Occipital lobe (tissue), 2 donors: Measurements from ENCODE around the gene SH3BP2. TPM values are rescaled to one million over a fixed set of nuclear protein-coding genes. Genes with fewer than 3 reads are reported as not detected.

Experiments
- DNase-seq: peaks from one replicate; lab custom pipeline; 2025; lab: John Stamatoyannopoulos, UW
- total RNA-seq: library from RNA; depleted of rRNA; stranded (reverse); fragments of >200 nt; gene quantifications from one replicate; pipeline ENCODE4 v1.2.3, GENCODE V29; 2014

Gene SH3BP2
- total RNA-seq, 1 donor from 2014 or later = 24.8 TPM

DNA sequence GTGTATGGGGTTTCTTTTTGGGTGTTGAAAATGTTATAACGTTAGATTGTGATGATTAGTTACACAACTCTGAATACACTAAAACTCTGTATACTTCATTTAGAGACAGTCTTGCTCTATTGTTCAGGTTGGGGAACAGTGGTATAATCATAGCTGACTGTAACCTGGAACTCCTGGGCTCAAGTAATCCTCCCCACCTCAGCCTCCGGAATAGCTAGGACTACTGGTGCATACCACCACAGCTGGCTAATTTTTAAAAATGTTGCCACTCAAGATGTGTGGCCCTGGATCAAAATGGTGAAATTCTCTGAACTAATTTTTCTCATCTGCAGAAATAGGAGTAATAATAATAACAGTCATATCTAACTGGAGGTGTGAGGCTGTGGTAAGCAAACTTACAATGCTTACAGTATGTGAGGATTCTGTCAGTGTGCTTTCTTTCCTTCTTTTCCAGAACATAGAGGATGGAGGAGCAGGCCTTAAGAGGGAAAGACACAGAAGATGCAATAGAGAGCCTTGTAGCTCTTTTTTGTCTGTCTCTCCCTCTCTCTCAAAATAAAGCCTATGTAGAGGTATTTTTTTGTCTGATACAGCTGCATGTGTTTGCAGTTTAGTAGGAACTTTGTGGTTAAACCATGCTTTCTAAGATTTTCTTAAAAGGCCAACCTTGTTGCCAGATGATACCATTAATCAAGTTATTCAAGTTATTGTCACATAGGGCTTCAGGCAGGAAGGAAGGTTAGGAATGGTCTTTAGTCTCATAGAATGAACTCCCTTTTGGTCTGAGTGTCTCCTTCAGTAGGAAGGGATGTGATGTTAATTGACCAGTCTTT lies 58.3 kb downstream of the SH3BP2 start:
- DNase-seq = no peak

DNA sequence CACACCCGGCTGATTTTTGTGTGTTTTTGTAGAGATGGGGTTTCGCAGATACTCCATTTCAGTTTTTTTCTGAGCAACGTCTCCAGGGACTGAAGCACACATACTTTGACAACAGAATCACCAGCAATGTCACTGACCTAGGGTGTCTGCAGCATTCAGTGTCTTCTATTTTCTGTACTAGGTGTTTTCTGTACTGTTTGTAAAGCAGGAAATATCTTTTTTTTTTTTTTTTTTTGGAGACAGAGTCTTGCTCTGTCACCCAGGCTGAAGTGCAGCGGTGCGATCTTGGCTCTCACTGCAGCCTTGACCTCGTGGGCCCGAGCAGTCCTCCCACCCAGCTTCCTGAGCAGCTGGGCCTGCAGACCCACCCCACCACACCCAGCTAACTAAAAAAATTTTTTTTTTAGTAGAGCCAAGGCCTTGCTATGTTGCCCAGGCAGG lies 59.6 kb downstream of the SH3BP2 start:
- no peak for DNase-seq

DNA sequence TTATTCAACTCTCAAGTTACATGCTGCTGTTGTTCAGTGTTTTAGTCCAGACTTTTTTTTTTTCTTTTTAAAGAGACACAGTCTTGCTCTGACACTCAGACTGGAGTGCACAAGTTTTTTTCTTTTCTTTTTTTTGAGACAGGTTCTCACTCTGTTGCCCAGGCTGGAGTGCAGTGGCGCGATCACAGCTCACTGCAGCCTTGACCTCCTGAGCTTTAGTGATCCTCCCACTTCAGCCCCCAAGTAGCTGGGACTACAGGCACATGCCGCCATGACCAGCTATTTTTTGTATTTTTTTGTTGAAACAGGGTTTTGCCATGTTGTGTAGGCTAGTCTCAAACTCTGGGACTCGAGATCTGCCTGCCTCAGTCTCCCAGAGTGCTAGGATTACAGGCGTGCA lies 62.7 kb downstream of the SH3BP2 start:
- no peak for DNase-seq

DNA sequence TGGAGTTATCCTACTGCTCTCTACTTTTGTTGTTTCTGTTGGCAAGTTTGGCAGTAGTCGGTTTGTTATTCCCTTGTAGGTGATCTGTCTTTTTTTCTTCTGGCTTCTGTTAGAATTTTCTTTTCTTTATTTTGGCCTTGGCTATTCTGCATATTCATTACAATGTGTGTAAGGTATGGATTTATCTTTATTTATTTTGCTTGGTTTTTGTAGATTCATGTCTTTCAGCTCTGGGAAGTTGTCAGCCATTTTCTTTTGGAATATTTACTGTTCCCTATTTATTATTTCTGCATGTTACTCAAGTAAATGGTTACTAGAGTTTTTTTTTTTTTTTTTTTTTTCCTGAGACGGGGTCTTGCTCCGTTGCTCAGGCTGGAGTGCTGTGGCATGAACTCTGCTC lies 63.4 kb downstream of the SH3BP2 start:
- no peak for DNase-seq

DNA sequence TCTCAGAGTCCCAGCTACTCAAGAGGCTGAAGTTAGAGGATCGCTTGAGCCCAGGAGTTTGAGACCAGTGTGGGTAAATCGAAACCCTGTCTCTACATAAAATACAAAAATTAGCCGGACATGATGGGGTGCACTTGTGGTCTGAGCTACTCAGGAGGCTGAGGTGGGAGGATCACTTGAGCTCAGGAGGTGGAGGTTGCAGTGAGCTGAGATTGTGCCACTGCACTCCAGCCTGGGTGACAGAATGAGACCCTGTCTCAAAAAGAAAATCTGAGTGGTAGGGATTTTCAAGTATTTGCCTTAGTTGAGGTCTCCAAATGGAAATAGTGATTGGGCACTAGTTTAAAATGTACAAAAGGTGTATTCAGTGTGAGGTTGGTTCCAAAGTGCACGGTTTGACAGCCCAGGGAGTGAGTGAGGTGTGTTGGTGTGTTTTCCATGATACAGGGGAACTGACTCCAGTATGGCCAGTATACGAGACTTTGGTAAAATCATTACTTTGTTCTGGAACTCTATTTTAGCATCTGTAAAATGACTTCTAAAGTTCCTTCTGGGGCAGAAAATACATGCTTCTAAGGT lies 64.6 kb downstream of the SH3BP2 start:
- DNase-seq = no peak

DNA sequence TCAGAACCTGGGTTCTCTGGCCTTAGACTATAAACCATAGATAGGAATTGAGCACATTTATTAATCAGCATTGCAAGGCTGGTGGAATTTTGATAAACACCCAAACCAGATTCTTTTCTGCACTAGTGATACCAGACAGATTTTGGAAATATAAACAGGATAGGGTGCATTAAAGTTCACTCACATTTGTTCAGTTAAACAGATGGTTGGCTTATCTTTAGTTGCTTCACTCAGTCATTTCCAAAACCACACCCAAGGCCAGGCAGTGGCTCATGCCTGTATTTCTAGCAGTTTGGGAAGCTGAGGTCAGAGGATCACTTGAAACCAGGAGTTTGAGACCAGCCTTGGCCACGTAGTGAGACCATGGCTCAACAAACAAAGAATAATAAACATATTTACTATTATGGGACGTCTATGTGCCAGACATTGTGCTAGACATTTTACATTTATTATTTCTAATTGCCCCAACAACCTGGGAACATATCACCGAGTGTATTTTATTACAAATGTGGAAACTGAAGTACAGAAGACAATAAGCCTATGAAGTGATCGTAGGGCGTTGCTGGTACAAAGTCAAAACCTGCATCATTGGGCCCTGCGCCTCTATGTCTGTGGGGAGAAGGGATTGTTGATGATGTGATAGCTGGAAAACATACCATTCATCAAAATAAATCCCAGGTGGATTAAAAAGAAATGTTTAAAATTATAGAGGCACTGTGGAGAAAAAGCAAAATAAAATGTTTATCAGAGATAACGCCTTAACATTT lies 65.7 kb downstream of the SH3BP2 start:
- DNase-seq = no peak

DNA sequence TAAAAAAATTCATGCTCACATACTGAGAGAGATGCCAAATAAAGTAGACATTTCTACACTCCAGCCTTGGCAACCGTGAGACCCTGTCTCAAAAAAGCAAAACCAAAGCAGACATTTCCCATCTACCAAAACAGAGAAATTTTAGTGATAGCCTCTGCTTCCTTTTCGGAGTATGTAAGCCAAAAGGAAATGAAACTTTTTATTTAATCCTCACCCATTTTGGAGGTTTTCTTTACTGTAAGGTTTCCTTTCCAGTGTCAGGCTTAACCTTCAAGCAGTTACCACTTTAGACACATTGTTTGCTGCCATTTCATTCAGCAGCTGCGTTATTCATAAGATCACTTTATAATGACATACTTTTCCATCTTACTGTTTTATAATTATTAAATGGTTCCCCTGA lies 66.6 kb downstream of the SH3BP2 start:
- DNase-seq = no peak

DNA sequence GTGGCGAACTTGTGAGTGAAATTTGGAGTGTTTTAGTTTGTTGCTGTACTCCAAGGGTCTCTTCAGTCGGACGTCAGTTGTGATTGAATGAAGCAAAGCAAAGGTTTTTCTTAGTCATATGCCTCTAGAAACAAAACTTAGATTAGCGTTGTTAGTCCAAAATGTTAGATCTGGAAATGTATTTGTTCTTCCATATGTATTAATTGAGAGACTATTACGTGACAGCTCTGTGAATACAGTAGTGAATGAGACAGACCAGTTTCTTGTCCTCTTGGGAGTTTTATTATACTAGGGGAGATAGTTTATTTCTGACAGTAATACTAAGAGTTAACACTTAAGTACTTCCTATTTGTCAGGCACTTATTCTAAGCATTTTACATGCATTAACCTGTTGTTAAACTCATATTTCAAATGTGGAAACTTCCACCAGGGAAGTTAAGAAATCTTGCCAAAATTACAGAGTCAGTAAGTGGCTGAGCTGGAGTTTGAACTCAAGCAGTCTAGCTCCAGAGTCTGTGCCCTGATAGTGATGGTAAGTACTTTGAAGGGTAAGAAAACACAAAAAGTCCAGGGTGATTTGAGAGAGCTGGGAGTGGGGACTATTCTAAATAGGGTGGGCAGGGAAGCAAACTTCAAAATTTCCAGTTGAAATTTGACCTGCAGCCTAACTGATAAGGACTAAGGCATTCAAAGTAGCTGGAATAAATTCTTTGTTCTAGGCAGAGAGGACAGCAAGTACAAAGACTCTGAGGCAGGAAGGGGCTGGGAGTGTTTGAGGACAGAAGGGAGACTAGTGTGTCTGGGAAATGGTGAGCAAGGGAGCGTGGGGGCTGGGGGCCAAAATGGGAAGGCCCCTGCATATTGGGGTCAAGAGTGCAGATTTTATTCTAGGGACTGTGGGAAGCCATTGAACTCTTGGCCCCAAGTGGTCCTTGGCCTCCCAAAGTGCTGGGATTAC lies 67.8 kb downstream of the SH3BP2 start:
- DNase-seq = no peak

DNA sequence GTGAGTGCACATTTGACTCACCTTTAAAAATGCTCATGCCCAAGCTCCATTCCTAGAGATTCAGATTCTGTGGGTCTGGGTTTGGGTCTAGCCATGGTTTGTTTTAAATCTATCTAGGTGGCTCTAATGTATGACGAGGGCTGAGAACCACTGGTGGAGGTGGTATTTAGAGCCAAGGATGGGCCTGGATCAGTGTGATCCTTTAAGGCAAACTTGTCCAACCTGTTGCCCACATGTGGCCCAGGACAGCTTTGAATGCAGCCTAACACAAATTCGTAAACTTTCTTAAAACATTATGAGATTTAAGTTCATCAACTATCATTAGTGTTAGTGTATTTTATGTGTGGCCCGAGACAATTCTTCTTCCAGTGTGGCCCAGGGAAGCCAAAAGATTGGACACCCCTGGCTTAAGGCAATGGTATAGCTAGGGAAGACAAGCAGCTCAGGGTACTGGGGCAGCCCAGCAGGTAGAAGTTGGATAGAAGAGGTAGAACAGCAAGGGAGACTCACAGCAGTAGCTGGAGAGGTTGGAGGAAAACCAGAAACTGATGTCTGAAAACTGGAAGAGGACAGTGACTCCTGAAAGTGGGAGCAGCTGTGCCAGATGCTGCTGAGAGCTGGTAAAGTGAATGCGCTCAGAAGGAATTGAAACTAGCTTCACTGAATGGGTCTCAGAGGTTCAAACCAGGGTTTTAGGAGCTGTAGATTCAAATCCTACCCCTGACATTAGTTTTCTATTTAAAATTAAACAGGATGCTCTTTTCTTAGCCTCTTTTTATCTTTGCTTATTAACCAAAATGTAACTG lies 68.9 kb downstream of the SH3BP2 start:
- DNase-seq = no peak

DNA sequence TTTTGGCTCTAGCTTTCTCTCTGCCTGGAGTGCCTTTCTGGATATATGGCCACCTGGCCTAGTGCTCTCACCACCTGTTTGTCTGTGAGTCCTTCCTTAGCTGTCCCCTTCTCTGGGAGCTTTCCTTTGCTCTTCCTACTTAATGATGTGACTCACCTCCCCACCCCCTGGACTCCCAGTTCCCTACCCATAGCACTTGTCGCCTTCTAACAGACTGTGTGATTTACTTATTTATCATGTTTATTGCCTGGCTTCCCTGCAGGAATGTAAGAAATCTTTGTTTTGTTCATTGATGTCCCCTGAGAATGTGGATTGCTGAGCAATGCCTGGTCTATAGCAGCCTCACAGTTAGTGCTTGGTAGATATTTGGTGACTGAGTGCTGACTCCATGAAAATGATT lies 69.6 kb downstream of the SH3BP2 start:
- no peak for DNase-seq

DNA sequence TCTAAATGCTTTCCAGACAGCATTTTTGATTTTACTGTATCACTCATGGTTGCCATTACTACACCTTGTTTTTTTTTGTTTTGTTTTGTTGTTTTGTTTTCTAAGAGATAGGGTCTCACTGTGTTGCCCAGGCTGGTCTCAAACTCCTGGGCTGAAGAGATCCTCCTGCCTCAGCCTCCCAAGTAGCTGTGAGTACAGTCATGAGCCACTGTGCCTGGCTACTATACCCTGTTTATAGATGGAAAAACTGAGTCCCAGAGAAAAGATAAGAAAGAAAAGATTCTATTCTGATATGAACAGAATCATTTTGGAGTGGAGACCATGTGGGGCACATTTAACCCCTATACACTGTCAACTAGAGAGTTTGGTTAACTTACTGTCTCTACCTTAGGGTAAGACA lies 70.8 kb downstream of the SH3BP2 start:
- no peak for DNase-seq

DNA sequence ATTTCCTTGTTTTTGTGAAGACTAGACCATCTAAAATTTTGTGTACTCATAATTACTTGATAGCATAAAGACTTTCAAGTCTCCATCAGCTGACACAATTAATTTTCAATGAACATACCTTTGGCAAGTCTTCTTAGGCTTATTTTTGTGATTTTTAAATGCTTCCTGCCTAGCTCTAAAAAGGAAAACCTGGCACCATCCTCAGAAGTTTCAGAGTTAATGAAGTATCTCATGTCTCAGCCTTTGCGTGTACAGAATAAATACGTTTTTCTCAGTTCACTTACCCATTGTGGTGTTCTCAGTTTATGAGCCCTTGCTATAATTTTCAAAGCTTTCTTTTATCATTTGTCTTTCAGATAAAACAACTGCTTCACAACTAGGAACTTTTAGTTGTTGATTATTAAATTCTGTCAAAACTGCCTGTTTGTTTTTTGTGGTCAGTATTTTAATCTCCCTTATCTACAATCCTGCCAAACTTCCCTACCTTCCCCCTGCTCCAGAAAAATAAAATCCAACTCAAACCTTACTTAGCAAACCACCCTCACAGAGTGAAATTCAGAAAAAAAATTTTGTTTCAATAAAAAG lies 72.4 kb downstream of the SH3BP2 start:
- DNase-seq = no peak

DNA sequence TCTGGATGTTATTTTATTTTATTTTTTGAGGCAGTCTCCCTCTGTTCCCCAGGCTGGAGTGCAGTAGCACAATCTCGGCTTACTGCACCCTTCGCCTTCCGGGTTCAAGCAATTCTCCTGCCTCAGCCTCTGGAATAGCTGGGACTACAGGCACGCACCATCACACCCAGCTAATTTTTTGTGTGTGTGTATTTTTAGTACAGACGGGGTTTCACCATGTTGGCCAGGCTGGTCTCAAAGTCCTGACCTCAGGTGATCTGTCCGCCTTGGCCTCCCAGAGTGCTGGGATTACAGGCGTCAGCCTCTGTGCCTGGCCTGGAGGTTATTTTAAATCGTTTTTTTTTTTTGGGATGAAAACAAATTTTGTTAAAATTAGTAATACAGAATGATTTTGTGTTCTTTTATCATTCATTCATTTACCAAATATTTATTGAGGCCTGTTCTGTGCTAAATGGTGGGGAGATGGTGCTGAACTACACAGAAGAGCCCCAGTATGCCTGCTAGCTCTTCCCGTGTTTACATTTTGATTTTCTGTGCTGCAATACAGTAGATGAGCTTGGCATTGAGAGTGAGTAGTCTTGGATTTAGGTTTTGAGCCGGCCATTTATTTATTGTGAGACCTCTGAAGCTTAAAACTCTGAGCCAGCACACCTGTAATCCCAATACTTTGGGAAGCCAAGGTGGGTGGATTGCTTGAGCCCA lies 73.4 kb downstream of the SH3BP2 start:
- no peak for DNase-seq

DNA sequence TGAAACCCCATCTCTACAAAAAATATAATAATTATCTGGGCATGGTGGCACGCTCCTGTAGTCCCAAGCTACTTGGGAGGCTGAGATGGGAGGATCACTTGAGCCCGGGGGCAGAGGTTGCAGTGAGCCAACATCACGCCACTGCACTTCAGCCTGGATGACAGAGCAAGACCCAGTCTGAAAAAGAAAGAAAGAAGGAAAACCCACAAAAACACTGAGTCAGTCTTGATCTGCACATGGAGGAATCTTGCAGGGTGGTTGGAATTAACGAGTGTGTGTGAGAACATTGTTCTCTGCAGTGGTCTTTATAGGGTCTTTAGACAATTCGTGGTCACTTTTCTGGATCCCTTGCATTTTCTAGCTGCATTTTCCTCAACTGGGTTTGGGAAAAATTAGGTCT lies 74.0 kb downstream of the SH3BP2 start:
- no peak for DNase-seq

DNA sequence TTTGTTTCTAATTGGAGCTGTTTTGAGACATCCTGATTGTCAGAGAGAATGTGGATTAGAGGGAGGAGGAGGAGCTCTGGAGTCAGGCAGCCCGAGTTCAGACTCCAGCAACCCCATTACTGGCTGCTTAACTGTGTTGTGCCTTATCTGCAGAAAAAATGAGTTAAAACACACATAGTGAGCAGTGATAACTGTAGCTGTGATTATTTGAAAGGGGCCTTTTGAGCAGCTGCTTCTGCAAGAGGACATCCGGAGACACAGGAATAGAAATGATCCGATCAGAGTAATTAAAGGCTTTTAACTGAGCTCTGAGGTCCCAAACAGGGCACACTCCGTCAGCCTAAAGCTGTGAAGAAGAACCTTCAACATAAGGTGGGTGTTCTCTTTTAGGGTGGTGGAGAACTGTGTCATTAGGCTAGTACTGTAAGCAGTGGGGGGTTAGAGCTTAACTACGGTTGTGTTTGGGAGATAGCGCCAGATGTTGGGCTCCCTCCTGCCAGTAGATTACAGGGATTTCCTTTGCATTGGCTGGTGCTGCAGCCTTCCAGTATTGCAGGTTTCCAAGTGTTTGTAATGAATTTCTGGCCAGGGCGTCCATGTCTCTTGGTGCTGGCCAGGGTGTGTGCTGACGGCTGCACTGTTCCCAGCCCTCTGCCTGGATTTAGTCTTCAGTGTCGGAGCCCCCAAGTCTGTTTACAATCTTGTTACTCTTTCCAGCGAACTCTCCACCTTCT lies 75.0 kb downstream of the SH3BP2 start:
- no peak for DNase-seq

DNA sequence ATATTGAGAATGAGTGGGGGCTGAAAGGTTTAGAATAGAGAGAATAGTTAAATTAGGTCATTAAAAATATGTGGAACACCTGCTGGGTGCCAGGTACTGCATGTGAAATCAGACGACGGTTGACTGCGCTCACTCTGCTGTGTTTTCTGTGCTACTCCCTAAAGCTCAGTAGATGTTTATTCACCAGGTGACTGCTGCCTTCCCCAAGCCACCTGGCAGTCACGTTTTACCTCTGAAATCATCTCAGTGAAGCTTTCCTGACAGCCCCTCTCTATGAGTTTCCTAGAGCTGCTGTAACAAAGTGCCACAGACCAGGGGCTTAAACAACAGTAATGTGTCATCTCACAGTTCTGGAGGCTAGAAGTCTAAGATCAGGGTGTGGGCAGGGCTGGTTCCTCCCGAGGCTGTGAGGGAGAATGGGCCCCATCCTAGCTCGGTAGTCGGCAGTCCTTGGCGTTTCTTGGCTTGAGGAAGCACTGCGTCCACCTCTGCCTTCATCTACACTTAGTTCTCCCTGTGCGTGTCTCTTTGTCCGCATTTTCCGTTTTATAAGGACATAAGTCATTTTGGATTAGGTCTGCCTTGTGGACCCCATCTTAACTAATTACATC lies 76.1 kb downstream of the SH3BP2 start:
- DNase-seq = no peak

DNA sequence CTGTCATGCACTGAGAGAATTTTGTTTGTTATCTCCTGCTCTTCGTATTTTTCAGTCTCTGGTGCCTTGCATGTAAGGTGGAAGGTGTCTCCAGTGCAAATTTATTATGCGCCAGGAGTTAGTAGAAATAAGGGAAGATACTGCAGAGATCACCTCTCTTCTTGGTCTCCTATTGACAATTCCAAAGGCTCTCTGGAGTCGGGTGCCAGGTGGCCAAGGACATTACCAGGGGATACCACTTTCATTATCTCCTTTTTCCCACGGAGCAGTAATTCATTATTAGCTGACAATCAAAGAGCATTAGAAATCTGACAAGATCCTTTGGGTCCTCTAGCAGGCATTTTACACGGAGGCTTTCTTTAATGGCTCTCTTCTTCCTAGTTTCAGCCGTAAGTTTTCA lies 76.8 kb downstream of the SH3BP2 start:
- DNase-seq = no peak

DNA sequence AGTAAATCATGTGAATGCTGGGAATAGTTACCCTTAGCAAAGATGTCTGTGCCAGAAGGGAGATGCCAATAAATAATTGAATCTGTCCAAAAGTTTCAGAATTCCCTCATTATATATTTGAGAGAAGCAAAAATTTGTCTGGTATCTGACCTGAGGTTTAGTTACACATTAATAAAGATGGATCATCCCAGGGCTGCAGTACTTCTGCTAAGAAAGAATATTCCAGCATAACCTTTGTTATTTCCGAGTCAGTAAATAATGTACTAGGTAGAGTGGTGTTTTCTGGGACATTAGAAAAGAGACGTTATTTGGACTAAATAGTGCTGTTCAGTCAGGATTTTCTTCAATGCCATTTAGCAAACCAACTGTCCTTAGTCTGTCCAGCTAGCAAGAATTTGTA lies 77.2 kb downstream of the SH3BP2 start:
- DNase-seq = no peak
